GM19468 (cell line): ENCODE results near the gene TGFB1I1.
"Not testable (repeated sequence)": the region's sequence is repeated elsewhere in the genome, so short reads cannot be mapped to it uniquely, and the experiment has no call there.

Experiments used
- ATAC-seq: cut with Tn5 transposase; IDR thresholded peaks from one replicate; pipeline ENCODE4 v1.9.1; 2021; ENCODE audit warnings: mild to moderate bottlenecking, moderate library complexity, moderate number of reproducible peaks; ENCODE audit not compliant: unreplicated experiment; ENCODE audit errors: extremely low read depth

Gene TGFB1I1

DNA sequence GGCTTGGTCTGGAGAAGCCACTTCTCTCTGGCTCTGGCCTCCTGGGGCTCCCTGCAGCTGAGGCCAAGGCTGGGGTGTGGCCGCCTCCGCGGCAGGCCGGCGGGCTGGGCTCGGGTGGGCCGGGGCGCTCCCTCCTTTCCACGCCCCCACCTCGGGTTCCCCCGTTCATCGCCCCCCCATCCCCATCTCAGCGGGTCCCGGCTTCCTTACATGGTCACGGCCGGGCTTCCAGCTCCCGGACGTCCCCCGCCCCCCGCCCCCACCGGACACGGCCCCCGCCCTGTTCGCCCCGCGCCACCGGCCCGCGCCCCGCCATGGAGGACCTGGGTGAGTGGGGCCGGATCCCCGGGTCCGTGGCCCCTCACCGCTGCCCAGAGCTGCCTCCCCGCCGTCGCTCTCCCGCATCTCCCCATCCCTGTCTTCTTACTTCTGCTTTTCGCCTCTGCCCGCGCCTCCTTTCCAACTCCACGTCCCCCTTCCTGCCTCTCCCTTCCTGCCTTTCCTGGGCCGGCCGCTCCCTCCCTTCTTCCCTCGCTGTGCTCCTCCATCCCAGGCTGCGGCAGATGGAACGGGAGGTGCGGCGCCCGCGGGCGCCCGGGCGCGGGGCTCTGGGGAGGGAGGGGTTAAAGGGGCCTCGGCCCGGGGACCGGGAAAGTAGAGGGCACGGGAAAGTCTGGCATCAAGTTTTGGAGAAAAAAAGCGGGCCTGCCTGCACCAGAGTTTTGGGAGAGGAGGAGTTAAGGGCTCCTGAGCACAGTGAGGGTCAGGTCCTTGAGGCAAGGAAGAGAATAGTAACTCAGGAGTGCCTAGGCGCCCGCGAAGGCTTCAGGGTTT lies at the start of gene TGFB1I1:
Gene TGFB1I1, plus strand, starts transcription at position 278 of the 834 bp plus-strand sequence. Its CDS starts 37 bp downstream, at position 315.
- no peak for ATAC-seq

DNA sequence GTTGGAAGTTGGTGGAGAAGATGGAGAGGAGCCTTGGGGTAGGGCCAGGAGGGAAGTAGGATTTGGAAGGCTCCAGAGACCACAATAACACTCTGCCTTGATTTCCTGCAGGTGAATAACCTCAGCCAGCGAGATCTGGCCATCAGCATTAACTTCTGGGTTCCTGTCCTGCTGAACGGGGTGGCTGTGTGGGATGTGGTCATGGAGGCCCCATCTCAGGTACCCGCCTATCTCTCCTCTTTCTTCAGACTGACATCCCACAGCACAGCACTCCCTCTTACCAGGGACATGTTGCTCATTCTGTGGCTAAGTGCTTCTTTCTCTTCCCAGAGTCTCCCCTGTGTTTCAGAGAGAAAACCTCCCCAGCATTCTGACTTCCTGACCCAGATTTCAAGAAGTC lies 48.7 kb upstream of the TGFB1I1 start:
- ATAC-seq, result no peak

DNA sequence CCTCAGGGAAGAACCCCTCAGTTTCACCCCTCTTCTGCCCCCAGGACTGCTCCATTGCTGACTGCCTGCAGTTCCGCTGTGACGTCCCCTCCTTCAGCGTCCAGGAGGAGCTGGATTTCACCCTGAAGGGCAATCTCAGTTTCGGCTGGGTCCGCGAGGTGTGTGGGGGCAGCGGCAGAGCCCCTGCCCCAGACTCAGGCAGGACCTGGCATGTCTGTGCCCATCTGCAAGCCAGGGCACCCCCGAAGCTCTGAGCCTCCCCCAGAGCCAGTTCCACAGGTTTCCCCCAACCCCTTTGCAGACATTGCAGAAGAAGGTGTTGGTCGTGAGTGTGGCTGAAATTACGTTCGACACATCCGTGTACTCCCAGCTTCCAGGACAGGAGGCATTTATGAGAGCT lies 48.2 kb upstream of the TGFB1I1 start:
- no peak for ATAC-seq

DNA sequence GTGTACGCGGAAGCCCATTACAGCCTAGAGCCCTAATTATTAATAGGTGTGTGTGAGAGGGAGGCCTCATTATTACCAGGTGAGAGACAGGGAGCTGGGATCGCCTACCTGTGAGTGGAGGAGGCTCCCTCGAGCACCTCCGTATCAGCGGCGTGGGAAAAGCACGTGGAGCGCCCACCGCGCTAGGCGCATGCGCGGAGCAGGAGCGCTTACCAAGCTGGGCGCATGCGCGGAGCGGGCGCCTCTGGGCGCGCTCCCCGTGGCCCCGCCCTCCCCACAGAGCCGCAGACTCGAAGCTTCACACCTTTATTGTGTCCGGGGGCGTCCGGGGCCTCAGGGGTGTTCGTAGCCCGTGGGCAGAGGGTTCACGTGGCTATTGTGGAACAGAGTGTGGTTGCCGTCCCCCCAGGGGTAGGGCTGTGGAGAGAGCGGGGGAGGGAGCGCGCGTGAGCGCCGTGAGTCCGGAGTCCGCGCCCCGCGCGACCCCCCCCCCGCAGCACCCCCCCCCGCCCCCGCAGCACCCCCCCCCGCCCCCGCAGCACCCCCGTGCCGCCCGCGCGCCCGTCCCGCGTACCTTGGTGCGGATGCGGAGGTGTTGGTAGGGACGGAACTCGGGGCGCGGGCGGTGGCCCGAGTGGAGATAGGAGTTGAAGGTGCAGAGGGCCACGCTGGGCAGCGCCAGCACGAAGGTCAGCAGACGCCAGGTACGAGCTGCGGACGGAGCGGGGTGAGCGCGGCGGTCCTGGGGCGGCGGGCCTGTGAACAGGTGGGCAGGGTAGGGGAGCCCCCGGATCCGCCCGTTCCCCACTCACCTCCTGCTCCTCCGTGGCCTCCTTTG lies 44.3 kb upstream of the TGFB1I1 start:
- no peak for ATAC-seq

DNA sequence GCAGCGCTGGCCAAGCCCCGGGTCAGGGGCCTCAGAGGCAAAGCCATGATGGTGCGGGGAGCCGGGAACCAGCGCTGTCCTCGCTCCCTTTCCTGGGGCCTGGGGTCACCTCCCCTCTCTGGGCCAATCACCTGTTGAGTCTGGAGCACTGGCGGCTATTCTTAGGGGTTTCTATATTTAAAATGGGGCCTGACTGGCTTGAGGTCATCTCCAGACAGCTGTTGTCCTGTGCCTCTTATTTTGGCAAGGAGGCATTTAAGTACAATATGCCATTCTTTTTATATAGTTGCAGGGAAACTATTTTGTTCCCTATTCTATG lies 43.7 kb upstream of the TGFB1I1 start, which contains the start of gene COX6A2:
Gene COX6A2, minus strand, starts transcription at position 82 of the 319 bp plus-strand sequence. Its CDS starts 35 bp downstream, at position 47.
- ATAC-seq, result no peak

DNA sequence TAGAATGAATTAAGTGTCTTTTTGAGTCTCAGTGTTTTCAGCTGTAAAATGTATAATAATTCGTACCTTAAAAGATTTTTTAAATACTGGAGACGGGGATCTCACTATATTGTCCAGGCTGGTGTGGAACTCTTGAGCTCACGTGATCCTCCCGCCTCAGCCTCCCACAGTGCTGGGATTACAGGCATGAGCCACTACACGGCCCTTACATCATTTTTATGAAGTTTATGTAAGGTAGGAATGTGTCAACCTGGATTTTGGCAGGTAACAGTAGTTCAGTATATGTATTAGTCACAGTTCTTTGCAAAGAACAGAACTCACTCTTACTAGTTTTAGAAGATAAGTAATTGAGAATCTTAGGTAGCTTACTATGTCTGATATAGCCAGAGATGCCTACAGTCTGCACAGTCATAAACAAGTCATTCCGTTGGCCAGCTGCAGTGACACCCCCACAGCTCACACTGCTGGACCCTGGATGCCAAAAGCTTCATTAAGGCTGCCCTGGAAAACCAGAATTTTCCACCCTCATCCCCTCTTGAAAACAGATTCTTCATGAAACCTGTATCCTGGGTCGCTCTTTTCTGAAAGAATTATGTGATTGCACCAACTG lies 43.2 kb upstream of the TGFB1I1 start:
- no peak for ATAC-seq

DNA sequence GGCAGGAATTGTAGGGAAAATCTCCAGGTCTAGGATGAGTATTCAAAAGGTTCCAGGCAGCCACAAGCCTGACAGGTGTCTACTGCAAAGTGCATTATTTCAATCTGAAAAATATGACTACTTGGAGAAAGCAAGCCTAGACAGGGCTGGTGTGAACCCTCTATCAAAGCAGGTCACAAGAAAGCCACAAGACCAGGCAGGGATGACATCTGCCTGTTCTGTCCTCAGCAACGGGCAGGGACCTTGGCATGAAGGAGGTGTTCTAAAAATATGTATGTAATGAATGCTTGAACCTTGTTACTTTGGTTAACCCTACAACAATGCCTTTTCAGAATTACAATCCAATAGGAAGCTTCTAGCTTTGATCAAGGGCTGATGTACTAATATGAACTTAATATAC lies 42.6 kb upstream of the TGFB1I1 start:
- no peak for ATAC-seq

DNA sequence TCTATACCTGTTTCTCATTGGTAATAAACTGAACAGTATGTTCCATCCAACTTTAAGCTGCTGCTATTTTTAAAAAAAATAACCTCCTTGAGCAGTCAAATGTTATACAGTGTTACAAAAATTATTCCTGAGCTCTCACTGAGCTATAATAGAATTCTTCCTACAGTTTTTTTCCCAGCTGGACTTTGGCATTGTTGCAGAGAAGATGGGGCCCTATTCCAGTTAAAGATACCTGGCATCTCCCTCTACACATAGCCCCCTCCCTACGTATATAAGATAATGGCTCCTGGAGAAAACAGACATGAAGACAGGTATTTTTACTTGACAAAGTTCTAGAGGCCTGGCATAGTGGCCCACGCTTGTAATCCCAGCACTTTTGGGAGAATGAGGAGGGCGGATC lies 42.2 kb upstream of the TGFB1I1 start:
- no peak for ATAC-seq

DNA sequence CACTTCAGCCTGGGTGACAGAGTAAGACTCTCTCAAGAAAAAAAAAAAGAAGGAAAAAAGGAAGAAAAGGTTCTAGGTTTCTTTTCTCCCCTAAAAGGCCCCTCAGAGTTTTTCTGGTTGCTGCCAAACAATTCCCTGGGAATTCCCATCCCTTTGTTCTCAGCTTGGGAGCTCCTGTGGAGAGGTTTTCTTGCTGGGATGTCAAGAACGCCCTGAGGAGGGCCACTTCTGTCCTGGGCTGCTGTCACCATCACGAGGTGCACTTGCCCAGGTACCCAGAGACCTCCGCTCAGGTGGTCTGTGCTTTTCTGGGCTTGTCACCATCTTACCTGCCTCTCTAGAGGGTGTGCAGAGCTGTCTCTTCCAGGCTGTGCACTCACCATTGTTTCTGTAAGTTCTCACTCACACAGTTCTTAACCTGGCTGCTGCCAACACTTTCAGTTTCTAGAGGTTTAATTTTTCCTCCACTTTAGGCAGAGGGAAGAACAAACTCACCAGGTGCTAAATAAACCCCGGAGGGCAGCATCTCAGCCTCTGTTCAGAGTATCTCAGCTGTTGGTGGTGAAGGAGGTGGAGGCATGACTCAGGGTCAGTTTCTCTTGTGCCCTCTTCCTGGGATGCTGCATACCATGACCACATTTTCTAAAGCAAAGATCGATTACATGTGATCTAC lies 41.4 kb upstream of the TGFB1I1 start:
- ATAC-seq, result no peak

DNA sequence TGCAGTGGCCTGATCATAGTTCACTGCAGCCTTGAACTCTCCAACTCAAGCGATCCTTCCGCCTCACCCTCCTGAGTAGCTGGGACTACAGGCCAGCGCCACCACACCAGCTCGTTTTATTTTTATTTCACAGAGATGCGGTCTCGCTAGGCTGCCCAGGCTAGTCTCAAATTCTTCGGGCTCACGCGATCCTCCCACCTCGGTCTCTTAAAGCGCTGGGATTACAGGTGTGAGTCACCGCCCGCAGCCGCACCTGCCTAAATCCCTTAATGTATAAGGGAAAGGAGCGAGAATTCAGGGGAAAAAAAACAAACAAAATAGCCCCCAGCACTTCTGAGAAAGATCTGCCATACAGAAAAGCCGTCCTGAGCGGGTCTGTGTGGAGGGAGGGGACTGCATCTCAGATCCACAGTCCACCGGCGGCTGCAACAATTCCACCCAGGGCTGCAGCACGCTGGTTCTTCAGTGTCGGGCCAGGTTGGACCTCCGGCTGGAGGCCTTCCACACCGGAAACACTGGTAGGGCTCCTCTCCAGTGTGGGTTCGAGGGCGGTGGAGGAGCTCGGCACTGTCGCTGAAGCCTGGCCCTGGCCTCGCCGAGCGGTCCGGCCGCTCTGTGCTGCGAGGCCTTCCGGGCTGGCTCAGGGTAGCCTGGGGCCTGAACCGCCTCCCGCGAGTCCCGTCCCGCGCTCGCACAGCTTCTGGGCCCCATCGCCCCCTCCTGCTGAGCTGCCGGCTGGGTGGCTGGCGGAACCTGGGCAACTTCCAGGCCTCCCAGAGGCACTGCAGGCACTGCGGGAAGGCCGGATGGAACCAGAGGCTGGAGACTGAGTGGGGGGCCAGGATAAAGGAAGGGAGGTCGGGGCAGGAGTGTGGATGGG lies 36.4 kb upstream of the TGFB1I1 start:
- no peak for ATAC-seq

DNA sequence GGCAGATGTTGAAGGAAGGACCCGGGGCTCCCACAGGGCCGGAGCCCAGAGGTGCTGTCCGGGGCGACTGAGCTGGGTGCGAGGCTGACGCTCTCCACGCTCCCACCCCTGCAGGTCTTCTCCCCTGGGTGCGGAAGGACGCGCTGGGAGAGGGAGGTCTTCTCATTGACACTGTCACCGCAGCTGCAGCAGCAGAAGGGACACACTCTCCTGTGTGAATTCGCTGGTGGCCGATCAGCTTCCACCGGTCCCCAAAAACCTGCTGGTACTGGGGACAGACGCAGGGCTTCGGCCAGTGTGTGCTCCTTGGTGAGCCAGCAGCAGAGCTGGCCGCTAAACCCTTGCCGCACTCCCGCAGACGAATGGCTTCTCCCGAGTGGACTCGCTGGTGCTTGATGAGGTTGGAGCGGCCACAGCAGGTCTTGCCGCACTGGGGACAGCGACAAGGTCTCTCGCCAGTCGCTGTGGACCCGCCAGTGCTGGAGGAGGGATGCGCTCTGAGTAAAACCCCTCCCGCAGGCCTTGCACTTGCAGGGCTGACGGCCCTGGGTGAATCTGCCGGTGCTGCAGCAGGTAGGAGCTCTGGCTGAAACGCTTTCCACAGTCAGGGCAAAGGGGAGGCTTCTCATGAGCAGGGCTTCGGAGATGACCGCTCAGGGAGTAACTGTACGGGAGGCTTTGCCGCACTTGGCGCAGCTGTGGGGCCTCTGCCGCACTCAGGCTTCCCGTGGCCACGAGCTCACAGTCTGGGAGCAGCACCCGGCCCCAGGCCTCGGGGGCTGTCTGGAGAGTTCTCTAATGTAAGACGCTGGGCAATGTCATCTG lies 35.5 kb upstream of the TGFB1I1 start:
- ATAC-seq, result no peak

DNA sequence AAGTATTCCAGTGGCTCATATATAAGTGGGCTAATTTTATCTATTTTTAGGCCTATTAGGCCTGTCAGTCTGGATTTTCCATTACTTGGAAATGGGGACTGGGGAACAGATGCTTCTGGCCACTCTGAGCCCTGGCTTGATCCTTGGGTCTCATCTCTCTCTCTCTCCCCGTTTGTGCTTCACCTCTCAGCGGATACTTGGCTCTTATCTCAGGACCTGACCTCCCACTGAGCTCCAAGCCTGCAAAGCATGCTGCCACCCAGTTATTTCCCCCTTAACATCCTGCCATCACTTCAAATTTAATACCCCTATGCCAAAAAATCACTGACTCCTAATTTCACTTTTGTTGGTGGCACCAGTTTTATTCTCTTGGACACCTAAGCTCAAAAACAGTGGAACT lies 33.5 kb upstream of the TGFB1I1 start:
- ATAC-seq, result no peak

DNA sequence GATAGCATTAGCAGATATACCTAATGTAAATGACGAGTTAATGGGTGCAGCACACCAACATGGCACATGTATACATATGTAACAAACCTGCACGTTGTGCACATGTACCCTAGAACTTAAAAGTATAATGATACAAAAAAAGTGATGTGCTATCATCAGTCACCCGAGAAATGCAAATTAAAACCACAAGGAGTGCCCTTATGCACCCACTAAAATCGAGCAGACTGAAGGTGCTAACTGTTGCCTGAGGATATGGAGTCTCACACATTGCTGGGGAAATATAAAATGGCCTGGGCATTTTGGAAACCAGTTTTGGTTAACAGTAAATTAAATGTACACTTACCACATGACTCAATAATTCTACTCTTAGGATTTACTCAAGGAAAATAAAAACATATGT lies 32.9 kb upstream of the TGFB1I1 start:
- not testable (repeated sequence) for ATAC-seq

DNA sequence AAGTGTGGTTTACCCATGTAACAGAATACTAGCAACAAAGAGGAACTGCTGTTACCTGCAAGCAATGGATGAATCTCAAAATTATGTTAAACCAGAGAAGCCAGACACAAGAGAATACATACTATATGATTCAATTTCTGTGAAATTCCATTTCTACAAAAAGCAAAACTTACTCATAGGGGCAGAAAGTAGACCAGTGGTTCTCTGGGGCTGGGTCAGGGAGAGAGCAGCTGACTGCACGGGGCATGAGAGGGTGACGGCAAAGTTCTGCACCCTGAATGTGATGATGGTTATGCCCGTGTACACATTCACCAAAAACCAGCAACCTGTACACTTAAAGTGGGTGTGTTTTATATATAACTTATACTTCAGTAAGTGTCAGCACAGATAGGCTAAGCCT lies 32.4 kb upstream of the TGFB1I1 start:
- no peak for ATAC-seq

DNA sequence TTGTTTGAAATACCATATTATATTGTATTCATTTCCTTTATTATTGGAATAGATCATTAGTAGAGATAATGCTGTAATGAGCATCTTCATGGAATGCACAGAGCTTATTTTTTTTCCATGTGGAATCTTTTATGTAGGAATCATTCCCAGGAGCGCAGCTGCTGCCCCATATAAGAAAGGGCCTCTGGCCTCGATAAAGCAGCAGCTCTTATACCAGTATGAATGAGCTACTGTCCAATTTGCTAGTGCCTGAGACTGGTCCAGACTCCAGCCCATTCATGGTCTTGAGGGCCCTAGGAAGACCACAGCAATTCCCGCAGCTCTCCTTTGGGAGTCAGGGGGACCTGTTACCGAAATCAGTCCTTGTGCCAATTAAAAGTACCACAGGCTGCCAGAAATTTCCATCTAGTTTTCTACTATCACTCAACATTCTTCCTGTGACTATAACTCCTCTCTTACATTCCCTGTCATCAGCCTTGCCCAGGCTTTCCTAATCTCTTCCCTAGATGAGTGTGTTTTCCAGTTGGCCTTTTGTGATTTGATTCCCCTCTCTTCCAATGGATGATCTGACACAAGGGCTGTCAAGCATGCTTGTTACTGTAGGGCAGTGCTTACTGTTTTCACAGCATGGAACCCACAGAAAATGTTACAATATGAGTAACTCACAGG lies 31.3 kb upstream of the TGFB1I1 start:
- no peak for ATAC-seq

DNA sequence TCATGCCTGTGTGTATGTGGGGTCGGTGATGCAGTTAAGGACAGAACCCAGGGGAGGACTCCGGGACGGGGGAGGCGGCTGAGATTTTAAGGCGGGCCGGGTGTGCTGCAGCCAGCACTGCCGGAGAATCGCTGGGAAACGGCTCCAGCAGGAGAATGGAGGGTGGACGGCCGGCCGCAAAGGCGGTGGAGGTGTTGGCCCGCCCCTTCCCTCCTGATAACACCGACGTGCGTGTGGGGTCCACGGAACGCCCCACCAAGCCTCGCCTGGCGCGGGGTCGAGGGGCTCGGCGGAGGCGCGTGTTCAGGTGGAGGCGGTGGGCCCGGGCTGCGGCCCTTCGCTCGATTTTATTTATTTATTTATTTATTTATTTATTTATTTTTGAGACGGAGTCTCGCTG lies 30.0 kb upstream of the TGFB1I1 start:
- no peak for ATAC-seq

DNA sequence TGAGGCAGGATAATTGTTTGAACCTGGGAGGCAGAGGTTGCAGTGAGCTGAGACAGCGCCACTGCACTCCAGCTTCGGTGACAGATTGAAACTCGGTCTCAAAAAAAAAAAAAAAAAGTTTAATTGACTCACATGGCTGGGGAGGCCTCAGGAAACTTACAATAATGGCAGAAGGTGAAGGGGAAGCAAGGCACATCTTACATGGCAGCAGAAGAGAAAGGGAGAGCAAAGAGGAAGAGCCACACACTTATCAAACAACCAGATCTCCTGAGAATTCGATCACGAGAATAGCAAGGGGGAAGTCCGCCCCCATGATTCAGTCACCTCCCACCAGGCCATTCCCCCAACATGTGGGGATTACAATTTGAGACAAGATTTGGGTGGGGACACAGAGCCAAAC lies 26.0 kb upstream of the TGFB1I1 start:
- not testable (repeated sequence) for ATAC-seq

DNA sequence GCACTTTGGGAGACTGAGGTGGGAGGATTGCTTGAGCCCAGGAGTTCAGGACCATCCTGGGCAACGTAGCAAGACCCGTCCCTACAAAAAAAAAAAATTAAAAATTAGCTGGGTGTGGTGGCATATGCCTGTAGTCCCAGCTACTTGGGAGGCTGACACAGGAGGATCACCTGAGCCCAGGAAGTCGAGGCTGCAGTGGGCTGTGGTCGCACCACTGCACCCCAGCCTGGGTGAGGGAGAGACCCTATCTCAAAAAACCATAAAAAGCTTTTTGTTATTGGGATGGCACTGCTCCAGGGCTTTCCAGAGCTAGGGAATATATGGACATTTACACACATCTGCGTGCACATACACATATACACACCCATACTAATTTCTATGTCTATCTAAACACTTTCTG lies 20.8 kb upstream of the TGFB1I1 start:
- no peak for ATAC-seq
